Chondrocyte (in vitro differentiated cells): ENCODE data around the gene PWWP2B. TPM values are rescaled to one million over a fixed set of nuclear protein-coding genes. Genes with fewer than 3 reads are reported as not detected.
A peak's percentile ranks its signal among the peaks of the same experiment; 100 is the strongest.

ENCODE experiments used
- DNase-seq: peaks from one replicate; pipeline ENCODE4 v3.0.0; 2021; ENCODE audit warnings: mixed read lengths, low spot score
- H3K27ac Mint-ChIP-seq: one replicate; pipeline ENCODE4 v1.8.0; 2021; ENCODE audit warnings: mild to moderate bottlenecking, moderate library complexity, mixed read lengths; ENCODE audit not compliant: unreplicated experiment
- H3K27me3 Mint-ChIP-seq: 2 replicates; pipeline ENCODE4 v1.8.0; 2021; ENCODE audit warnings: low read depth, mixed read lengths
- H3K36me3 Mint-ChIP-seq: 2 replicates; pipeline ENCODE4 v1.8.0; 2021; ENCODE audit warnings: low read depth, mixed read lengths
- H3K4me1 Mint-ChIP-seq: 2 replicates; pipeline ENCODE4 v1.8.0; 2021; ENCODE audit warnings: low read depth, mild to moderate bottlenecking, mixed read lengths
- H3K4me3 Mint-ChIP-seq: one replicate; pipeline ENCODE4 v1.8.0; 2021; ENCODE audit warnings: mild to moderate bottlenecking, moderate library complexity, mixed read lengths; ENCODE audit not compliant: unreplicated experiment
- H3K9me3 Mint-ChIP-seq: 2 replicates; pipeline ENCODE4 v1.8.0; 2021; ENCODE audit warnings: low read depth, mixed read lengths
- total RNA-seq: library from RNA; stranded (reverse); gene quantifications from 3 replicates; pipeline ENCODE4 v1.2.1, GENCODE V29; 2021
- TF ChIP-seq, protein P1 (sequence below): fragments of 200-600 bp; sonication (generic); IDR thresholded peaks from 2 replicates; pipeline ENCODE4 v1.5.0; 2021; ENCODE audit warnings: antibody characterized with exemption, mild to moderate bottlenecking, moderate library complexity

Gene PWWP2B
- total RNA-seq, 1 donor from 2014 or later, result 13.2 TPM

DNA sequence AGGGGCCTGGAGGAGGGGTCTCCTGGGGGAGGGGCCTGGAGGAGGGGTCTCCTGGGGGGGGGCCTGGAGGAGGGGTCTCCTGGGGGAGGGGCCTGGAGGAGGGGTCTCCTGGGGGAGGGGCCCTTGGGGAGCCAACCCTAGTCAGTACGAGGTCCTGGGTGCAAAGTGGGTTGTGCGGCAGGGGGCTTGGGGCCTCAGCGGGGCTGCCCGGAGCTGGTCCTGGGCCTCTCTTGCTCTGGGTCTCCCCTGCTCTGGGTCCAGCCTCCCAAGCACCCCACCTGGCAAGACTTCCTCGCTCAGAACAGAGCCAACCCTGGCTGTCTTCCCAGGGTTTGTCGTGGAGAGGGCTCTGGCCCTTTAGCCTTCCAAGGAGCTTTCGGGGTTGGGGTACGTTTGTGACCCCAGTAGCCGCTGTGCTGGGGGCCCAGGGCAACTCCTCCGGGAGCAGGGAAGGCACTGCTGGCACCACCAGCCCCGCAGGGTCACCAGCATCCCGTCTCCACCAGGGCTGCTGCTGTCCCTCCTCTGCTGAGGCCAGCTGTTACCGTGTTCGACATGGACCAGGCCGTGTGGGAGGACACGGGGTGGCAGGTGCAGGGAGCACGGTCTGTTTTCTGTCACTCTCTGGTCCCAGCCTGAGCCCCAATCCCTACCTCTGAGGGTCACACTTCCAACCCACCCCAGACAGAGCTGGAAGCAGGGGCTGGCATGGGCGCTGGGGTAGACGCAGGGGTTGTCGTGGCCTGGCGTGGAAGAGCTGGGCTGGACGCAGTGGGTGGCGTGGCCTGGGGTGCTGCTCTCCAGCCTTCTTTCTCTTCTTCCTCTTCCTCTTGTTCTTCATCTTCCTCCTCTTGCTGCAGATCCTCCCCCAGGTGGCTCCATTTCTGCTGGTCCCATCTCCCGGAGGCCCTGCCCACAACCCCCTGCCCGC is 22.8 kb downstream of the PWWP2B start:
- H3K27ac Mint-ChIP-seq, result no peak overlapping the region

DNA sequence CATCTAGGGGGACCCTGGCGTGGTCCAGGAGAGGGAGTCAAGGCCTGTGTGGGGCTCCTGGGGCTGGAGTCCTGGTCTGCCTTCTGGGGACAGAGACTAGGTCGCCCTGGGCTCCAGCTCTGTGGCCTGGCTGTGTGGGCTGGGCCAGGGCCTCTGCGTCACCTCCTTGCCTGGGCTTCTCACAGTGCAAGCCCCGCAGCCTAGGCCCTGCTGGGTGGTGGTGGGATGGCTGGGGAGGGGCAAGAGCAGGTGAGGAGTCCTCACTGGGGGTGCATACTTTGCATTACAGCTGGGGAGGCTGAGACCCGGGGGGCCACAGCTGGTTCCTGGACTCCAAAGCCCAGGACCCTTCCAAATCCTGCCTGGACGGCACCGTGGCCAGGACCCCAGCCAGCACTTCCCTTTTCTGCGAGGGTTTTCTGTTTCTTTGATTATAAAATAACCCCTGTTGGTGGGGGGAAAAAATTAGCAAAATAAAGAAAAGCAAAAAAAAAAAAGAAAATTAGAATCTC is 23.5 kb downstream of the PWWP2B start:
- no peaks in the 10 kb centered on the region for H3K9me3 Mint-ChIP-seq
- H3K27me3 Mint-ChIP-seq, result no peaks in the 10 kb centered on the region
- peaks cover 49% of the 10 kb centered on the region for H3K4me1 Mint-ChIP-seq
- no peak overlapping the region for H3K27ac Mint-ChIP-seq
- H3K36me3 Mint-ChIP-seq, result peaks cover under 1% of the 10 kb centered on the region
- TF ChIP-seq, protein P1, sequence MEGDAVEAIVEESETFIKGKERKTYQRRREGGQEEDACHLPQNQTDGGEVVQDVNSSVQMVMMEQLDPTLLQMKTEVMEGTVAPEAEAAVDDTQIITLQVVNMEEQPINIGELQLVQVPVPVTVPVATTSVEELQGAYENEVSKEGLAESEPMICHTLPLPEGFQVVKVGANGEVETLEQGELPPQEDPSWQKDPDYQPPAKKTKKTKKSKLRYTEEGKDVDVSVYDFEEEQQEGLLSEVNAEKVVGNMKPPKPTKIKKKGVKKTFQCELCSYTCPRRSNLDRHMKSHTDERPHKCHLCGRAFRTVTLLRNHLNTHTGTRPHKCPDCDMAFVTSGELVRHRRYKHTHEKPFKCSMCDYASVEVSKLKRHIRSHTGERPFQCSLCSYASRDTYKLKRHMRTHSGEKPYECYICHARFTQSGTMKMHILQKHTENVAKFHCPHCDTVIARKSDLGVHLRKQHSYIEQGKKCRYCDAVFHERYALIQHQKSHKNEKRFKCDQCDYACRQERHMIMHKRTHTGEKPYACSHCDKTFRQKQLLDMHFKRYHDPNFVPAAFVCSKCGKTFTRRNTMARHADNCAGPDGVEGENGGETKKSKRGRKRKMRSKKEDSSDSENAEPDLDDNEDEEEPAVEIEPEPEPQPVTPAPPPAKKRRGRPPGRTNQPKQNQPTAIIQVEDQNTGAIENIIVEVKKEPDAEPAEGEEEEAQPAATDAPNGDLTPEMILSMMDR, result no peak
- no peak for DNase-seq
- H3K4me3 Mint-ChIP-seq, result no peak overlapping the region

More for the DNA sequence above, 22.8 kb downstream of the PWWP2B start:
- Mint-ChIP-seq H3K36me3 (peaks cover 5% of the 10 kb centered on the region), H3K4me3 (no peak overlapping the region), H3K9me3 (no peaks in the 10 kb centered on the region), H3K4me1 (peaks cover 55% of the 10 kb centered on the region), H3K27me3 (no peaks in the 10 kb centered on the region)
- TF ChIP-seq, protein P1, result no peak
- no peak for DNase-seq

- no peaks in the 10 kb centered on the region for H3K9me3 Mint-ChIP-seq
- TF ChIP-seq, protein P1, result no peak
- H3K4me3 Mint-ChIP-seq, result peak overlapping the region; percentile 19
- no peaks in the 10 kb centered on the region for H3K36me3 Mint-ChIP-seq
- H3K27me3 Mint-ChIP-seq, result no peaks in the 10 kb centered on the region
- H3K4me1 Mint-ChIP-seq, result peaks cover 48% of the 10 kb centered on the region
- no peak for DNase-seq
- H3K27ac Mint-ChIP-seq, result peak overlapping the region; percentile 82
Measured at GRCh38 chr10:132420981-132421846, 24.2 kb downstream of the PWWP2B start.

- DNase-seq, result no peak
- Mint-ChIP-seq H3K9me3 (no peaks in the 10 kb centered on the region), H3K36me3 (no peaks in the 10 kb centered on the region), H3K27ac (peak overlapping the region; percentile 82), H3K4me1 (peaks cover 48% of the 10 kb centered on the region), H3K27me3 (no peaks in the 10 kb centered on the region), H3K4me3 (peak overlapping the region; percentile 19)
- TF ChIP-seq, protein P1, result no peak
Measured at GRCh38 chr10:132421847-132422751, 25.1 kb downstream of the PWWP2B start.
